GM21515 (cell line): ENCODE measurements around the gene HSFX3.
A peak's percentile ranks its signal among the peaks of the same experiment; 100 is the strongest.
"Not testable (repeated sequence)": the region's sequence is repeated elsewhere in the genome, so short reads cannot be mapped to it uniquely, and the experiment has no call there.

Experiments
- ATAC-seq: cut with Tn5 transposase; IDR thresholded peaks from one replicate; pipeline ENCODE4 v1.9.1; 2021; ENCODE audit not compliant: unreplicated experiment

The HSFX3 gene

DNA sequence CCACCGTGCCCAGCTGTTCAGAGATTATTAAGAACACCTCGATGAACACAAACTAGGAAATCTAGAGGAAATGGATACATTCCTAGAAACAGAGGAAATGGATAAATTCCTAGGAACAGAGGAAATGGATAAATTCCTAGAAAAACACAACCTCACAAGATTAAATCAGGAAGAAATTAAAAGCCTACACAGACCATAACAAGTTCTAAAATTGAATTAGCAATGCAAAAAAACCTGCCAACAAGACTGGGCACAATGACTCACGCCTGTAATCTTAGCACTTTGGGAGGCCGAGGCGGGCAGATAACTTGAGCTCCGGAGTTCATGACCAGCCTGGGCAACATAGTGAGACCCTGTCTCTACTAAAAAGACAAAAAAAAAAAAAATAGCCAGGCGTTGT is 31.5 kb downstream of the HSFX3 start:
- no peak for ATAC-seq

DNA sequence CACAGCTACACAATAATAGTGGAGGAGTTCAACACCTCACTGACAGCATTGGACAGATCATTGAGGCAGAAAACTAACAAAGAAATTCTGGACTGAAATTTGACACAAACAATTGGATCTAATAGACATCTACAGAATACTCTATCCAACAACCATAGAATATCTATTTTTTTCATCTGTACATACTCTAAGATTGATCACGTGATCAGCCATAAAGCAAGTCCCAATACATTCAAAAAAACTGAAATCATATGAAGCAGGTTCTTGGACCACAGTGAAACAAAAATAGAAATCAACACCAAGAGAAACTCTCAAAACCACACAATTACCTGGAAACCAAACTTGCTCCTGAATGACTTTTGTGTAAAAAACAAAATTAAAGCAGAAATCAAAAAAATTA is 32.4 kb downstream of the HSFX3 start:
- no peak for ATAC-seq

DNA sequence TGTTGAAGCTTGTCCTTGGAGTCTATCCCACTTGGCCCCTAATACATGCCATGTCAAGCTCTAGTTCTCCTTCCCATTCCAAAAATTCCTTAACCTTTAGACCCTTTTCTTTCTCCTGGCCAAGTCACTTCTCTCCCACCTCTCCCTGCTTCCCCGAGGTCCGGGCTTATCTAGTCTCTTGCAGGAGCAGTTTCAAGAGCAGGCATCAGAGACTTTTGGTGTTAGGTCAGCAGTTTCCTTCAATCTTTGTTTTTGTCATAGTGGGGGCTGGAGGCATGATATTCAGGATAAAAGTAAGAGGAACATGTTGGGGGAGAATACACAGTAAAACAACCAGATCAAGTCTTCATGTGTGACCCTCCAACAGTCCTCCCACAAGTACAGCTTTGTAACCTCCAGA is 33.1 kb downstream of the HSFX3 start:
- ATAC-seq: no peak

DNA sequence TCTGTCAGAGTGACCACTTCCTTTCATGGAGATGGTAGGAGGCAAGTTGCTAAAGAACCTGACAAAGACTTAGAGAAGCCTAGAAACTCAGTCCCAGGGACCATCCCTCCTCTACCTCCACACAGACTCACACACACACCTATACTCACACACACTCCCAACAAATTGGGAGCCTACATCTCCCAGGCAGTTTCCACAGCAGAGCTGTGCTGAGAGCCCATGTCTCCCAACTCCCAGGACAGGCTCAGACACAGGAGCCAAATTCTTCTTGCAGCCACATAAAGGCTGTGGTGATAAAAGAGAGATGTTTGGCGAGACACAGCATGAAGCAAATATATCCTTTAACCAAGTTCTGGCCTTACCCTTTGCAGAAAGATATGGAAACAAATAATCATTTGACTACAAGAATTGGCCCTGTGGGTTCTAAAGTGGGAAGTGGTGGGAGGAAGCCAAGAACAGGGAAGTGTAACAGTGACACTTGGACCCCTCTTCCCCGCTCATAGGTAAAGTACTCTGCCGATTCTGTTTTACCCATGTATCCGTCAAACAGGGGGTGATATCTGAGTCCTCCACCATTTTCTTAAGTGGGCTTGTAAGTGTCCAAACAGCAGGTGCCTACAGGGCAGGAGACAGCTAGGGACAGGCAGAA is 33.6 kb downstream of the HSFX3 start:
- ATAC-seq: no peak

DNA sequence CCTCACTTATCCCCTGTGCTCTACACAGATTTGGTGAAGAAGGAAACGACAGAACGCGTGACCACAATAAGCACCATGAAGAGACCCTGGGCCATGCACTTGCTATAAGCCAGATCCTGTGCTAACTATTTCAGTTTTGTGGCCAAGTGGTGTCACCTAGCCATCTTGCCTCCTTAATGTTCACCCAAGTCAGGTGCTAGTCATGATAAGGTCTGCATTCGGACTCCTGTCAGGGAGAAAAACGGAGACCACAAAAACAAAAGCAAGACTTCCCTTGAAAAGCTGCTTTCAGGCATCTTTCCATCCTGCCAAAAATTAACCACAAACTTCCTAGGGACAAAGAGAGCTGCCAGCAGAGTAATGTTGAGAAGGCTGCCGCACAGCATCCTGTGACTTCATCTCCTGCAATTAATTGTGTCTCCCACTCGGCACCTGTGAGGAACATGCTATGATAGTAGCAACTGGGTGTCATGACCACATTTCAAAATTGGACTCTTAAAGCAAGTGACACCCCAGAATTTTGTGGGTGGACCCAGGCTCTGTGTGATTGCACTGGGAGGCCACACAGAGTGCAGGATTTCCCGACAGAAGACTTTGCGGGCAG is 35.8 kb downstream of the HSFX3 start:
- no peak for ATAC-seq

DNA sequence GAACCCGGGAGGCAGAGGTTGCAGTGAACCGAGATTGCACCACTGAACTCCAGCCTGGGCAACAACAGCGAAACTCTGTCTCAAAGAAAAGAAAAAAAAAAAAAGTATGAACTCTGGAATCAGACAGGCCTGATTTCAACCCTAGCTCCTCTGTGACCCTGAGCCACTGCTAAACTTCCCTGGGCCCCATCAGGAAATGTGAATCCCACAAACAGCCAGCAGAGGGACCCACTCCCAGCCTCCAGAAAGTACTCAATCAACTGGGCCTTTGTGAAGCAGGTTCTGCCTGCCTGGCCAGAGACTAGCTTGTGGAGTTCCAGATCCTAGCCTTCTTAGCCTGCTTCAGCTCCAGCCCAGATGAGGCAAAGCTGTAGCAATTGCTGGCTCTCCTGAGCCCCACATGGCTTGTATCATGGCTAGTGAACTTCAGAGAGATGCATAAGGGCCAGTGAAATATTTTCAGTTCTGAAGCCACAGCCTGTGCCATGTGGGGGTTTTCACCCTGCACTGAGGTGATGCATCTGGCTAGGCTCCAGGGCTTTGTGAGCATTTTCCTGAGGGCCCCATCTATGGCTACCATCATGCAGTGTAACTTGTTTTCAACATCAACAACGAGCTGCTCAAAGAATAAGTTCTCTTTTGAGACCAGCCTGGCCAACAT is 37.4 kb downstream of the HSFX3 start:
- ATAC-seq: peak; percentile 92

DNA sequence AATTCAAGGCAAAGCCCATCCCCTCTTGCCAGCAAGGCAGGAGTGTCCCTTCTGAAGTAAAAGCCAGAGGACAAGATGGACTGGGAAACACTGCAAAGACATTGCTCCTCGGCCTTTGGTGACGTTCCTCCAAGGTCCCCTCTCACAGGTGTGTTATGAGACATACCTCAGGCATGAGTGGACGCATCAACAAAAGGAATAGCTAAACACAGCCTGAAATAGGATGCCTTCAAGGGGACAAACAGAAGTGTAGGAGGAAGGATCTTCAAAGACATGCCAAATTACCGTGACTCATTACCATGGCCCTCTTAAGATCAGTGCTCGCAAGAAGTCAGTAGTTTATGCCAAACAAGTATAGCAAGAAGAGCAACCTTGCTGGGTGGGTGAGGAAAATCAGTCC is 38.6 kb downstream of the HSFX3 start:
- ATAC-seq: no peak

DNA sequence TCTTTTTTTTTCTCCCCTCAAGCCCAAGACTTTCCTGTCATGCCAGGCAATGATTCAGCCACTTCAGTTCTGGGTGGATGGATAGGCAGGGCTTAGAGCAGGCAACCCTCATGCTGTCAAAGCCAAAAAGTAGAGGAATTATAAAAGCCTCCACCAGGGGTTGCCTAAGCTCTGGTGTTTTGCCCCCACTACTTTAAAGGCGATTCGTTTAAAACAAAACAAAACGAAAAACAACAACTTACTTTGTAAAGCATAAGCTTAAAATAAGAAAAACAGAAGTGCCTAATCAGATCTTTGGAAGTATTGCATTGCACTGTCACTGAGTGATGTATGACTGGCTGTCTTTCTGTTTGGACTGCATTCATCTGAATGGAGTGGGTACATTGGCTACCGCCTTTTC is 39.3 kb downstream of the HSFX3 start:
- ATAC-seq: no peak

DNA sequence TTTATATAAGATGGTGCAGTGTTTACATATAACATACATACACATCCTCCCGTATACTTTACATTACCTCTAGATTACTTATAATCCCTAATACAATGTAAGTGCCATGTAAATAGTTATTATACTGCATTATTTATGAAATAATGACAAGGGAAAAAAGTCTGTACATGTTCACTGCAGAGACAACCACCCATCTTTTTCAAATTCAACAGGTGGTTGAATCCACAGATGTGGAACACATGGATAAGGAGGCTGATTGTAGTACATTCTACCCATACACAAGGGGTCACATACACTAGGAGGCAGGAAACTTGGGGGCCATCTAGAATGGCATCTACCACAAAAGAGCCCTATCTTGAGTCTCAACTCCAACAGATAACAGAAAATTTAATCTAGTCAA is 41.3 kb downstream of the HSFX3 start:
- ATAC-seq: no peak

DNA sequence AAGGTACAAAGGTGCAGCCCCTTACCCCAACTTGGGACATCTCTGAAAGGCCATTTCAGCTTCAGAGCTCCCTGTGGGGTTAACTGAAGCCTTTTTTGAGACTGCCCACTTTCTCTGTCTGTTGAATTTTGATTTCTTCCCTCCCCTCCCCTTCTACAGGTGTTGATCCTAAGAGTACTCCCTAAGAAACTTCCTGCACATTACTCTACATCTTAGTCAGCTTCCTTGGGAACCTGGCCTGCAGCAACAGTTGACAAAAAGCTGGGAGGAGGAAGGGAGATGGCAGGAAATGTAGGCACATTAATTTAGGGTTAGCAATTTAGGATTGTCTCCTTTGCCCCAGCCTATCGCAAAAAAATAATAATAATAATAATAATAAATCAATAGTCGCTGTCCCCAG is 43.4 kb downstream of the HSFX3 start:
- no peak for ATAC-seq

DNA sequence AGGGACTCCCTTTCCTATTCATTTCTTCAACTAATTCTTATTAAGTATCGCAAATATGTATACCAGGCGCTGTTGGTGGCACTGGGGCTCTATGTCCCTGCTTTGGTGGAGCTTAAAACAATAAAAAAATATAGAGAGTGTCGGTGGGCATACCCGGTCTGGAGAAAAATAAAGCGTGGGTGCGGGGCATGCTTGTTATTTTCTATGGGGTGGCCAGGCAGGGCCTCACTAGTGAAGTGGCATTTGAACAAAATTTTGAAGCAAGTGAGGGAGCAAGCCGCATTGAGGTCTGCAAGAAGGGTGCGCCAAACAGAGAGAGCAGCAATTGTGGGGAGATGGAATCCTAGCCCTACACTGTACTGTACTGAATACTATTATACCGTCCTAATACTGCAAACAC is 44.1 kb downstream of the HSFX3 start:
- no peak for ATAC-seq

DNA sequence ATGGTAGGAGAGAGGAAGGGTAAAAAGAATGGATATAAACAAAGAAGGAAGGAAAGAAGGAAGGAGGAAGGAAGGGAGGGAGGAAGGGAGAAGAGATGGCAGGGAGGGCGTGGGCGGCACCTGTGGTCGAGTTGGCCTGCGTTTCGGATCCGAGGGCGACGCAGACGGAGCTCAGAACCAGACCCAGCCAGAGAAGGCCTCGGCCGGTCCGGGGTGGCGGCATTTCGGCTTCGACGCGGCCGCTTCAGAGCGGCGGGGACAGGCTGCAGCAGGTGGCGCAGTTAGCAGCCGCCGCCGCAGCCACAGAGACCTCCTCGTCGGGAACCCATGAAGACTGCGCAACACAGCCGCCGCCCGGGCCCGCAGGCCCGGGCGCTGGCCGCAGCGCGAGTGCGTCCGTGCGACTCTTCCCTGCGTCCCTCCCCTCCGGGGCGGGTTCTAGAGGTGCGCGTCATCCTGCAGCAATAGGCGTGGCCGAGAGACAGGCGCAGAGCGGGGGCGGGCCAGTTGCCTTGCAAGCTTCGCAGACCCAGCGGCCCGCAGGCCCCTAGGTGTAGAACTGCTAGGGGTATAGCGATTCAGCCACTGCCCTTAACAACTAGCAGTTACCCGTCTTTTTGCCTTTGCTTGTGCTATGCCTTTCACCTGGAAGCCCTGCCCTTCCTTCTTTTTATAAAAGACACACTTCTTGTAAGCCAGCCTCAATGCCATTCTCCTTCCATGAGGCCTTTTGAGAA is 44.6 kb downstream of the HSFX3 start, which contains the start of gene IDS:
Gene IDS, minus strand, starts transcription at position 392 of the 737 bp plus-strand sequence. Its CDS starts 169 bp downstream, at position 223.
- peak; percentile 74 for ATAC-seq

DNA sequence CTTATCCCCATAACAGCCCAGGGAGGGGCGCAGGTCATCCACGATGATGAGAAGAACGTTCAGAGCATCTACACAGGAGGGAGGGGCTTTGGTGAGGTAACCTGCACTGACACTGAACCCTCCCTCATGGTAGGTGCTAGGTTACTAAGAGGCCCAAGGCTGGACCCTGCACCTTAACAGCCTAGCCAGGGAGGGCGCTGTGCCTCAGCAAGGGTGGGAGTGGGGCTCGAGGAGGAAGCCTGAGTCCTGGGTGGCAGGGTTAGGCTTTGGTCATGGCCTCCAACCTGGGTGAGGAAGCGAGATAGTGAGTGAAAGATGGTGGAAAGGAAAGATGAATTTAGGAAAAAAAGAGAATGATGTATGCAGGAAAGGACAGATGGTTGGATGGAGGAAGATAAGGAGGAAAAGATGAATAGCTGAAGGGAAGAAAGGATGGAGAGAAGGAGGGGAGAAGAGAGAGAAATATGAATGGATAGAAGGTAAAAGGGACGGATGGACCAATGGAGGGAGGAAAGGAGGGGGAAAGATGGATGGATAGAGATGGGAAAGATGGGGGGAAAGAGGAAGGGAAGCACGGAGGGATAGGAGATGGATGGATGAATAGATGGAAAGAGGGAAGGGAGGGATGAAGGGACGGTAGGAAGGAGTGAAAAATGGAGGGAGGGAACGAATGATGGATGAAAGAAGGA is 45.4 kb downstream of the HSFX3 start:
- ATAC-seq: peak; percentile 48

DNA sequence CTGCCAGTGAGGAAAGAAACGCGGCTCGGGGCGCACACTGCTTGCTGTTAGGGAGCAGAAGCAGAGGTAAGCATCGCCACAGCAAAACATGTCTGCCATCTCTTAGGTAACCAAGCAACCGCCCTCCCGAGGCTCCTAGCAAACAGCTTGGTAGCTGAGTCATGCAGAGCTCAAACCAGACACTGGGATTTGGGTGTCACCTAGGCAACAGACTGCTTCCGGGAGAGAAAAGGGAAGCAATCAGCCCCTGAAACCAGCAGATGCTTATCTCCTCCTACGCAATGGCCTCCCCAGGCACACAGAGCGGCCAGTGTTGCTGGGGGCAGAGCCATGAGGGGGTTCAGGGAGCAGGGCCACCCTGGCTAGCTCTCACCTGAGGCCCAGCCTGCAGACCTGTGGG is 46.3 kb downstream of the HSFX3 start:
- peak; percentile 76 for ATAC-seq

DNA sequence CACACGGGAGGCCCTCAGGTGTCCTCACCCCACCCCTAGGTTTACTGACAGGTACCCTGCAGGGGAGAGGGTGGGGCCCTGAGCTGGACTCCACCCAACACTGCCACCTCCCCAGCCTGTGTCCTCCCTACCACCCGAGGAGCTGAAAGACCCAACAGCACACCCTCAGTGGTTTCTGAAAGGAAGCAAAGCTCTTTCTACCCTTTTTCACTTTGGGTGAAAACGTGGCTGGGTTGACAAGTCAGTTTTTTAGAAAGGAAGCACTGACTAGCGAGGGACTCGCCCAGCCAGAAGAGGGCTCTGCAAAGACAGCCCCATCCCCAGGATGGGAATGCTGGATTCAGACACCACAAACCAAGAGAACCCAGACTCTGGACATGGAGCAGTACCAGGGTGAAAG is 46.8 kb downstream of the HSFX3 start:
- not testable (repeated sequence) for ATAC-seq

DNA sequence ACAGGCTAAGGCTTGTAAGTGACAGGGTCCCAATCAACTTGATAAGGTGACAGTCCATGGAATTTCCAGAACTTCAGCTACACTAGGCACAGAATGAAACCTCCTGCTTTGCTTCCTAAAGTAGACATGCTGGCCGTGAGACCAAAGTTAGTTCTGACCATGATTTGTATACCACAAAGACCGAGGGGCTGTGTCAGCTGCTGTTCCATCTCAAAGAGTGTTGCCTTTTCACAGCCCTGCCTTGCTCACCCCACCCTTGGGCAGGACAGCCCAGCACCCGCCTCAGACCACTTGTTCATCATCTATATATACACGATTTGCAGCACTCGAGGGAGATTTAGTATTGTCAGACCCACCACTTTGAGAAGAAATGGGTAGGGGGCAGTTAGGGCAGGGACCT is 50.0 kb downstream of the HSFX3 start:
- no peak for ATAC-seq

DNA sequence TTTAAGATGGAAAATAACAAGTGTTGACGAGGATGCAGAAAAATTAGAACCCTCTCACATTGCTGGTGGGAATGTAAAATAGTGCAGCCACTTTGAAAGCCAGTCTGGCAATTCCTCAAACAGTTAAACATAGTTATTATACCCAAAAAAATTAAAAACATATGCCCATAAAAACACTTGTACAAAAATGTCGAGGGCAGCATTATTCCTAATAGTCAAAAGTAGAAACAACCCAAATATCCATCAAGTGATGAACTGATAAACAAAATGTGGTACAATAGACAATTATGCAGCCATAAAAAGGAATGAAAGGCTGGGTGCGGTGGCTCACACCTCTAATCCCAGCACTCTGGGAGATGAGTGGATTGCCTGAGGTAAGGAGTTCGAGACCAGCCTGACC is 51.0 kb downstream of the HSFX3 start:
- ATAC-seq: no peak
